HG03159 (cell line): Measurements from ENCODE around the gene TEX28.
A peak's percentile ranks its signal among the peaks of the same experiment; 100 is the strongest.
"Not testable (repeated sequence)": the region's sequence is repeated elsewhere in the genome, so short reads cannot be mapped to it uniquely, and the experiment has no call there.

Source experiments
- ATAC-seq: cut with Tn5 transposase; IDR thresholded peaks from one replicate; pipeline ENCODE4 v1.9.1; 2021; ENCODE audit warnings: mild to moderate bottlenecking, moderate library complexity; ENCODE audit not compliant: unreplicated experiment

The TEX28 gene

GRCh38 chrX:154294791-154295574 is at the start of gene TEX28:
TSS of gene TEX28 (minus strand) at chrX:154295124. CDS start at chrX:154292117, 3,007 bp downstream.
- no peak for ATAC-seq

DNA sequence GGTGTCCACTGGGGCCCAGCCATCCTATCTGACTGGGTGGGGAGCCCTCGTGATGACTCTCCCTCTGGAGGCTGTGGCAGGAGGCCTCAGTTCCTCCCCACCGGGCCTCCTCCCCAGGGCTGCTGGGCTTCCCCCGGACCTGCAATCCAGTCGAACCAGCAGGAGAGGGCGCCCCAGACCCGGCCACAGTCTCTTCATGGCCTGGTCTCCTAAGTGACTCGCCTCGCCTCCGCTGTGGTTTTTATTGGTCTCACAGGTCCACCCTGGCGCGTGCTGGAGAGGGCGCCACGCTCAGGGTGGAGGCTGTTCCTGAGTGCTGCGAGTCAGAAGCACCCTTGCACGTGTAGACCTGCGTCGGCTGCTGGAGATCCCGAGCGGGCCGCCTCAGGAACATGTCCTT is 48.7 kb upstream of the TEX28 start:
- not testable (repeated sequence) for ATAC-seq

DNA sequence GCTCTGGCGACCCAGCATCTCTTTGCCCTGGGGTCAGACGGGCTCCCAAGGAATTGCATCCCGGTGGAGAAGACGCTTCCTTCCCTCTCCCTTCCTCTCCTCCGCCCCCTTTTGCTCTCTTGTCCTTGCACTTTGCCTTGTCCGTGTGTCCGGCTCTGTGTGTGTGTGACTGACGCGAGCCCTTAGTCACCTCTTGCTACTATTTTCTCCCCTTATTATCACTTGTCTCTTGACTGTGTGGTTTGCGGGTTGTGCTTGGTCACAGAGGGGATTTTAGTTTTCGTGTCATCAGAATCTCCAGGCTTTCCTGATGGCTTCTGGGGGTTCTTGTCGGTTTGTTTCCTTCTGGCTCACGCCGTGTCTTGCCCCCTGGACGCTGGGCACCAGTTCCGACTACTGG is 48.1 kb upstream of the TEX28 start:
- ATAC-seq: not testable (repeated sequence)

- peak; percentile 69 for ATAC-seq
Measured at GRCh38 chrX:154341399-154342298, 46.7 kb upstream of the TEX28 start.

GRCh38 chrX:154334496-154334895 is 39.6 kb upstream of the TEX28 start:
- ATAC-seq: no peak

- ATAC-seq: peak; percentile 67
Measured at GRCh38 chrX:154333837-154334271, 38.9 kb upstream of the TEX28 start.

DNA sequence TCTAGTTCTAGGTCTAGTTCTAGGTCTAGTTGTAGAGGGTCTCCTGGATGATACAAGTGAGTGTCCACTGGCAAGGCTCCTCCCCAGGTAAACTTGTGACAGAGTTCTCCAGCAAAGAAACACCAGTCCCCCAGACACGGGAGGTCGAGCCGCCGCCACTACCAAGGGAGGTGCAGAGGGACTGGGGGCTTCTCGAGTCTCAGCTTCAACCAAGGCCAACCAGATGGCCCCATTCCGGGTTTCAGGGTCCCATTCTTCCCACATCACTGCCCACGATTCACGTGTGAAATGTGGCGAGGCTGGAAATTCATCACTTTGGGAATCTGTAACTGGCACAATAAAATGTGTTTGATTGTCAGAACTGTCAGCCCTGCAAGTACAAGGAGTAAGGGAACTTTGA is 38.2 kb upstream of the TEX28 start:
- no peak for ATAC-seq

- no peak for ATAC-seq
Measured at GRCh38 chrX:154332561-154332960, 37.6 kb upstream of the TEX28 start.

DNA sequence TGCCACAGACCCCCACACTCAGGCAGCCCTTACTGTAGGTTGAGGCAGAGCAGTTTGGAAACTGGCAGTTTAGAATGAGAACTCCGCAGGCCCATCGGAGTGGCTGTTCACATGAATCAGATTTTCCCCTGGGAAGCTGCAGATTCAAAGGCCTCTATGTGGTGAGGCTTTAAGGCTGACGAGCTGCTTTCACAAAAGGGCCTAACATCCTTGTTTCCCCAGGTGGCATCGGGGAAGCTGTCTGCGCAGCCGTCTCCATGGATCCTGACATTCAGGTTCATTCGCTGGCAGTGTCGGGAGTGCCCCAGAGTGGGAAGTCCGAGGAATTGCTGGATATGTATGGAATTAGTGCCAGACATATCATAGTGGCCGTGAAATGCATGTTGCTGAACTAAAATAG is 34.4 kb upstream of the TEX28 start:
- no peak for ATAC-seq

DNA sequence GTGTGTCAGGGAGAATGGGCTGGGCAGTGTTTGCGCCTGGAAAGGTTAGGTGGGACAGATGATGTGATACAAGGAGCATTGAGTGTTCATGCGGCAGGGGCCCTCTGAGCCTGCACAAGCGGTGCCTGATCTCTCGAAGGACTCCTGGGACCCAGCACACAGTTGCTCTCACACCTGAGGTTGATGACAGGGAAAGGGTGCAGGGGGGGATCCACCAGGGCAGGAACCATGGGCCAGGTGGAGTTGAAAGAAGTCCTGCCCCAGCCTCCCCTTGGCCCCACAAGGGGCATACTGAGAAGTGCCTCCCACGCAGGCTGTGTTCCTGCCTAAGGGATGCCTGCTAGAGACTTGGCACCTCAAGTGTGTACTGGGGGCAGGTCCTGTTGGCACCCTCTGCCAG is 33.7 kb upstream of the TEX28 start:
- no peak for ATAC-seq

DNA sequence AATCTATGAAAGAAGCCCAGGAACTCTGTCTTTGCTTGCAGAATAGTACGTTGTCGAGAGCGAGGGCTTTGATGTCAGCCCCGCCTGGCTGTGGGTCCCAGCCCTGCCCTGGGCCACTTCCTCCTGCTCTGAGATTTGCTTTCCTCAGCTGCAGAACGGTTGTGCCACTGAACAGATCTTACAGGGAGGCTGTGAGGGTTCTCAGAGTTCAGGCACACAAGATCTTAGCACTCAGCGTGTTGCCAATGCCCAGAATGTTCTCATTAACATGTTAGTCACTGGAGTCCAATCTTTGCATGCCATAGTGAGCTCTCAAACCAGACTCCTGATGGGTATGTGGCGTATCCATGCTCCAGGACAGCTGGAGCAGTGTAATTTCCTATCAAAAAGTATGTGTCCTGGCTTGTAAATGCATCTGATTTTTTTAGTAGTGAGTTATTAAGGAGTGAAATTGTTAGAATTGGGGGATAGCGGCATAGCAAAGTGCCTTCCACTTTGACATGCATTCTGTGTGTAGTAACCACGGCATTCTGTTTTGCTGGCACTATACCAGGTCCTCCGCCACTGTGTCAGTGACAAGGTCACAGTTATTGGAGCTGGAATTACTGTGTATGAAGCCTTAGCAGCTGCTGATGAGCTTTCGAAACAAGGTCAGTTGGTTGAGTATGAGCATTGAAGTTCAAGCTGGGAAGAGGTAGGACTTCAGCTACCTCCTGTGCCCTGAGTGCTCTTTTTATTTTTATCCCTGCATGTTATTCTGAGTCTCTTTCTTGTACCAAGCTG is 32.3 kb upstream of the TEX28 start:
- no peak for ATAC-seq

- no peak for ATAC-seq
Measured at GRCh38 chrX:154325541-154325940, 30.6 kb upstream of the TEX28 start.

GRCh38 chrX:154323537-154323936 is 28.6 kb upstream of the TEX28 start:
- ATAC-seq: no peak

GRCh38 chrX:154322890-154323289 is 28.0 kb upstream of the TEX28 start:
- ATAC-seq: no peak

DNA sequence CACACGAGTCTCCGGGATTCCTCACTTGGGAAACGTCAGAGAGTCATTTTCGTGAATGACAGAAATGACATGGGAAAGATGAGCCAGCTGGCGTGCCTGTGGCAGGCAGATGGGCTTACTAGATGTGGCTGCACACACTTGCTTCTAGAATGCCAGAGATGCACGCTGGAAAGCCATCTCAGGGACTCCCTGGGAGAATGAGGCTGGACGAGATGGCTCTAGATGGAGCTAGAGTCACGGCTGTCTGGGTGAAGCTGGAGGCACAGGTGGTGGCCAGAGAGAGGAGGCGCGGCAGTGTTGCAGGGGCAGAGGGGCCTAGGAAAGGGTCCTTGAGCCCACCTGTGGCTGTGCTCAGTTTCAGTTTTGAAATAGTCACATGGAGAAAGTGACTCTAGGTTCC is 26.7 kb upstream of the TEX28 start:
- no peak for ATAC-seq

DNA sequence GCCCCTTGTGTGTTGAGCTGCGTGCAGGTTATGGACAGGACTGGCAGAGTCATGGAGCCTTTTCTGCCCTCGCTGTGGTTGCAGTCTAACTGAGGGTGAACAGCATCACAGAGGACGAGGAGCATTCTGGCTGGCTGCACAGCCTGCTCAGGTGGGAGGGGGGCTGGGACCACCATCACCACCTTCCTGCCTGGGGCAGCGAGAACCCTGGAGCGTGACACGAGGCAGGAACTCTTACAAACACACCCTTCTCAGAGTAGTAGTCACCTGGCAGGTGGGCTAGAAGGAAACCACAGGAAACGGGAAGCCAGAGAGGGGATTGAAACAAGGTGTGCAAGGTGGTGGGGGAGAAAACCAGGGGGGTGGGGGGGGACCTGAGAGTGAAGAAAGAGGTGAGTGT is 26.2 kb upstream of the TEX28 start:
- no peak for ATAC-seq

DNA sequence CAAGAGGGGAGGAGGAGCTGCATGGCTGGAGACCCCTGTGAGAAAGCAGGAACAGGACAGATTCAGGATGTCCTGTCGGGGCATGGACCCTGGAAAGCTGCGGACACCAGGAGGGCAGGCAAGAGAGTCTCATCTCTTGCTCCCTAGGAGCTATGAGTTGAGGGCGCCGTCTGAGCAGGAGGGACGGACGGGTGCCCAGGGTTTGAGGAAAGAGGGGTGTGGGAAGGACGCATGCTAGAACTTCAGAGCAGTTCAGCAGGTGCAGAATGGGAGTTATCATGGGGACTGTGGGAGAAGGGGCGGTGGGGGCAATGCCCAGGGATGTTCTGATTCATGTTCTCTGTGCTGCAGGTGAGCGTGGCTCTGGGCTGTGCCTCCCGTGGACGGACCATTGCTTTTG is 25.5 kb upstream of the TEX28 start:
- ATAC-seq: no peak

GRCh38 chrX:154317391-154317995 is 22.6 kb upstream of the TEX28 start:
- ATAC-seq: no peak

DNA sequence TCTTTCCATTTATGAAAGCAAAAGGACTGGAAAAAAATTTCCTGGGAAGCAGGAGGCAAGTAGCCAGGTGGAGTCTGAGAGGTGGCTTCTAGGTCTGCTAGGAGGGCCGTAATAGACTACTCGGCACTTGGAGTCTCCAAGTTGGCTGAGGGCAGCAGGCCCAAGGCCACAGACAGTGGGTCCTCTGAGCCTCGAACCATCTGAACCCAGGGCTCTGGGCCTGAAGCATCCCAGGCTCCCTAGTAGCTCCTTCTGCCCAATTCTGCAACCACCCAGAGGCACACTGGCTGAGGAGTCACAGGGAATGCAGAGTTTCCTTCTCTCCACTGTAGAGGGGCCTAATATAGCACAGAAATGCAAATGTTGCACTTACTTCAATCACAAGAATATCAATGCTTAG is 20.5 kb upstream of the TEX28 start:
- no peak for ATAC-seq

GRCh38 chrX:154313147-154313546 is 18.2 kb upstream of the TEX28 start:
- ATAC-seq: no peak

DNA sequence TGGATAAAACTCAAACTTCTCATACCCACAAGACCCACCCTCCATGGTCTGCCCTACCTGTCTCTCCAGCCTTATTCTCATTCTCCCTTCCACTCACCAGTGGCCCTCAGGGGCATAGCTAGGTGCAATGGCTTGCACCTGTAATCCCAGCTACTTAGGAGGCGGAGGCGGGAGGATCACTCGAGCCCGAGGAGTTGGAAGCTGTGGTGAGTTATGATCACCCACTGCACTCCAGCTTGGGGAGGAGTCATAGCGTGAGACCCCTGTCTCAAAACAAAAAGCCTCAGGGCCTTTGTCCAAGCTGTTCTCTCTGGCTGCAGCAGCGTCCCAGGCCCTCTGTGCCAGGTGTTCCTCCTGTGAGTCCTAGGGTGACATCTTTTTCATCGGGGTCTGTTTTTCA is 17.2 kb upstream of the TEX28 start:
- ATAC-seq: no peak
